ENCODE results near the gene NTN4.

NTN4 gene

DNA sequence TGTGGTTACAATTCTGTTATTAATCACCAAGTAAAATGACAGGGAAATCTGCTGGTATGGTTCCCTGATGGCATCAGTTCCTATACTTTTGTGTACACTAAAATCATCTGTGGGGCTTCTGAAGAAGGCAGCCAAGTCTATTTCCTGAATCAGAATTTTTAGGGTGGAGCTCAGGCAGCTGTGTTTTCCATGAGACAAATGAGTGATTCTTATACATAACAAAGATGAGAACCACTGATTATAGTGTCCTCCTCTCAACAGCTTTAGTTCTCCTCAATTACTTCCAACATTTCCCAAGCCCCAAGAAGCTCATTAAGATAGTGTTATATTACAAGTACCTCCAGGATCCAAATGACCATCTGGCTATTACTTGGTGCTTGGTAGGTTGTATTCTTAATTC lies 174.8 kb downstream of the NTN4 start:
- DNase-seq, result no peak

GRCh38 chr12:95614390-95614982 lies 176.1 kb downstream of the NTN4 start:
- no peak for DNase-seq

DNA sequence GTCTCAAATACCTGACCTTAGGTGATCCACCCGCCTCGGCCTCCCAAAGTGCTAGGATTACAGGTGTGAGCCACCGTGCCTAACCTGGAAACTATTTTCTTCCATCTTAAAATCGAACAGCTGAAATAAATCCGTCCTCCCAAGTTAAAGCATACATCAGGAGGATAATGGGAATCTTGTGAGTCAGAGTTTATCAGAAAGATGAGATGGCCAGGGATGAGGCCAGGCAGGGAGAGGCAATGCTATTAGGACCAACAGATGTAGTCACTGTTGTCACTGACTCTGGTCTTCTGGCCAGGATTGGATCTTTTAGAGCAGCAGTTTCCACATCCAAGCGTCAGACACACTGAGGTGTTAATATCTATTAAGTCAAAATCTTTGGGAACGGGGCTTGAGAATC lies 177.5 kb downstream of the NTN4 start:
- DNase-seq, result no peak

GRCh38 chr12:95611676-95612309 lies 178.8 kb downstream of the NTN4 start:
- no peak for DNase-seq

DNA sequence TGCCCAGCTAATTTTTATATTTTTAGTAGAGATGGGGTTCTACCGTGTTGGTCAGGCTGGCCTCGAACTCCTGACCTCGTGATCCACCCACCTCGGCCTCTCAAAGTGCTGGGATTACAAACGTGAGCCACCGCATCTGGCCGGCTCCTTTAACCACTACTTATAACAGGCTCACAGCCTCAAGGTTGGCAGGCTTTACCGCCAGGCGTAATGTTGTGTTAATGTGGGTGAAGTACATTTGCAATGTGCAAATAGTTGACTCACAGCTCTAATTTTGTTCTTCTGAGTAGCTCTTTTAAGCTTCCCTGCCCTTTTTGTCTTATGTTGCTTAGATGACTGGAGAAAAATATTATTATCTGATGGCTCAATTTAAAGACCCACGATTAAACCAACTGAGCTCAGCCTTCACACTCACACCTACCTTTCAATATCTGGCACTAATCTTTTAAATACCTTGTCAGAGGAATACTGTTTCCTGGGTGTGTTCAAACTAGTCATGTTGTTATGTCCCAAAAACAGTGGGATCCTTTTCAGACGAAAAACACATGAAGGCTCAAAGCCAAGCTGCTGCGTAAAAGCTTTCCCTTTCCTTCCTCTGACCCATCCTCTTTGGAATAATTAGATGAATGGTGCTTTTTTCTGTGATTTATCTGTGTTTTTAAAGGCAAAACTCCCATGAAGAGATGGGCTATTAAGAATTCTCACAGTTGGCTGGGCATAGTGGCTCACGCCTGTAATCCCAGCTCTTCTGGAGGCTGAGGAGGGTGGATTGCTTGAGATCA lies 182.1 kb downstream of the NTN4 start:
- DNase-seq, result no peak

All from activated CD8-positive, alpha-beta memory T cell treated with anti-CD3 and anti-CD28 coated beads, Interleukin-2, amount 50 U/mL, for 48 hours (primary cell).